HG03045 (cell line): ENCODE measurements around the gene MRGPRX2.

Source experiments
- ATAC-seq: cut with Tn5 transposase; IDR thresholded peaks from one replicate; pipeline ENCODE4 v1.9.1; 2021; ENCODE audit warnings: mild to moderate bottlenecking, moderate library complexity; ENCODE audit not compliant: unreplicated experiment

Gene MRGPRX2

DNA sequence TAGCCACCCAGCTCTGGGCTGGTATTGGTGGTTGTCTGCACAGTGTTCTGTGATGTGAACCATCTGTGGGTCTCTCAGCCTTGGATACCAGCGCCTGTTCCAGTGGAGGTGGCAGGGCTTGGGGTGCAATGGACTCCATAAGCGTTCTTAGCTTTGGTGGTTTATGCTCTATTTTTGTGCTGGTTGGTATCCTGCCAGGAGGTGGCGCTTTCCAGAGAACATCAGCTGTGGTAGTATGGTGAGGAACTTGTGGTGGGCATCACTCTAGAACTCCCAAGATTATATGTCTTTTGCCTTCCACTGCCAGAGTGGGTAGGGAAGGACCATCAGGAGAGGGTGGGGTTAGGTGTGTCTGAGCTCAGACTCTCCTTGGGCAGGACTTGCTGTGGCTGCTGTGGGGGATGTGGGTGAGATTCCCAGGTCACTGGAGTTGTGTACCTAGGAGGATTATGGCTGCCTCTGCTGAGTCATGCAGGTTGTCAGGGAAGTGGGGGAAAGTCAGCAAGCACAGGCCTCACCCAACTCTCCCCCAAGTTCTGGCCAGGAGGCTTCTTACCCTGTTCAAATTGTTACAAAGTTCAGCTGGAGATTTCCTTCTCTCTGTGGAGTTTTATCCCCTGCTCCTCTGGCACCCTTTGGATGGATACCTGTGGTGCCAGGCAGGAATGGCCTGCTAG, 47.2 kb downstream of the MRGPRX2 start:
- no peak for ATAC-seq

DNA sequence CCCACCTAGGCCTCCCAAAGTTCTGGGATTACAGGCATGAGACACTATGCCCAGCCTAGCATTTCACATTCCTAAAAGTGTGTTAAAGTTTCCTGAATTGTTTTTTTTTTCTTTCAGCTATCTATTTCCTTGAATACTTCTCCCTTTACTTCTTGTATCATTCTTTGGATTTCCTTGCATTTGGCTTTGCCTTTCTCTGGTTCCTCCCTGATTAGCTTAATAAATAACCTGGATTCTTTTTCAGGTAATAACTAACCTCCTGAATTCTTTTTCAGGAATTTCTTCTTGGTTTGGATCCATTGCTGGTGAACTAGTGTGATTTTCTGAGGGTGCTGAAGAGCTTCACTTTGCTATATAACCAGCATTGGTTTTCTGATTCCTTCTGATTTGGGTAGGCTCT, 47.9 kb downstream of the MRGPRX2 start:
- no peak for ATAC-seq
